ENCODE measurements around the gene CFAP97. TPM values are rescaled to one million over a fixed set of nuclear protein-coding genes. Genes with fewer than 3 reads are reported as not detected.

The CFAP97 gene
- total RNA-seq, 1 donor: 77.1 TPM

DNA sequence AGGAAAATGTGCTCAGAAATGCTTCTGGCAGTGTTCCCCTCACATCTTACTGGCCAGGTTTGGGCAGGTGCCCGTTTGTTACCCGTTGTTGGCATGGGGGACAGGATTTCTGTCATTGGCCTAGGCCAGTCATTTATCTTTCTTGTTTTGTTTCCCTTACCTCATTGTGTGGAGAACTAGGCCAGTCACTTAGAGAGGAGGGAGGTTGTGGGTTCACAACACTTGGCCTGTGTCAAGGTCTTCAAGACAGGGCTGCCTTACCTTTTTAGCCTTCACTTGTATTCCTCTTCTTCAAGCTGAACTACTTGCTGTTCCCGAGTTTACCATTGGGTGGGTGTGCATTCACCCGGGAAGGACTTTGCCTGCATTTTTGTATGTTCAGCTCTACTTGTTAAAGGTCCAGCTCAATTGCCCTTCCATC is 23.3 kb upstream of the CFAP97 start:
- Histone ChIP-seq H4K20me1 (ENCODE audit: insufficient read depth, low read length) (peaks cover 39% of the 10 kb centered on the region), H3K4me2 (ENCODE audit: insufficient read depth, low read length) (no peak overlapping the region), H3K36me3 (ENCODE audit: insufficient read depth, low read length) (no peaks in the 10 kb centered on the region), H3K27me3 (ENCODE audit: insufficient read depth, low read length) (no peaks in the 10 kb centered on the region), H3K9me3 (ENCODE audit: low read depth, low read length) (no peaks in the 10 kb centered on the region), H2AFZ (ENCODE audit: low read length) (no peak overlapping the region), H3K27ac (ENCODE audit: low read depth, low read length) (no peak overlapping the region), H3K4me3 (ENCODE audit: insufficient read depth, low read length) (no peak overlapping the region), H3K4me1 (ENCODE audit: insufficient read depth, low read length) (peaks cover 22% of the 10 kb centered on the region), H3K79me2 (ENCODE audit: insufficient read depth, low read length) (peaks cover 80% of the 10 kb centered on the region)
- TF ChIP-seq, protein P1, sequence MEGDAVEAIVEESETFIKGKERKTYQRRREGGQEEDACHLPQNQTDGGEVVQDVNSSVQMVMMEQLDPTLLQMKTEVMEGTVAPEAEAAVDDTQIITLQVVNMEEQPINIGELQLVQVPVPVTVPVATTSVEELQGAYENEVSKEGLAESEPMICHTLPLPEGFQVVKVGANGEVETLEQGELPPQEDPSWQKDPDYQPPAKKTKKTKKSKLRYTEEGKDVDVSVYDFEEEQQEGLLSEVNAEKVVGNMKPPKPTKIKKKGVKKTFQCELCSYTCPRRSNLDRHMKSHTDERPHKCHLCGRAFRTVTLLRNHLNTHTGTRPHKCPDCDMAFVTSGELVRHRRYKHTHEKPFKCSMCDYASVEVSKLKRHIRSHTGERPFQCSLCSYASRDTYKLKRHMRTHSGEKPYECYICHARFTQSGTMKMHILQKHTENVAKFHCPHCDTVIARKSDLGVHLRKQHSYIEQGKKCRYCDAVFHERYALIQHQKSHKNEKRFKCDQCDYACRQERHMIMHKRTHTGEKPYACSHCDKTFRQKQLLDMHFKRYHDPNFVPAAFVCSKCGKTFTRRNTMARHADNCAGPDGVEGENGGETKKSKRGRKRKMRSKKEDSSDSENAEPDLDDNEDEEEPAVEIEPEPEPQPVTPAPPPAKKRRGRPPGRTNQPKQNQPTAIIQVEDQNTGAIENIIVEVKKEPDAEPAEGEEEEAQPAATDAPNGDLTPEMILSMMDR (IDR thresholded peaks at IDR 0.05; ENCODE audit: extremely low read depth, low read depth, low read length): peak; percentile 30
- no peak for DNase-seq (ENCODE audit: insufficient read length, low spot score, missing footprints)

- Histone ChIP-seq H3K4me1 (ENCODE audit: insufficient read depth, low read length) (peaks cover 29% of the 10 kb centered on the region), H3K27me3 (ENCODE audit: insufficient read depth, low read length) (no peaks in the 10 kb centered on the region), H3K4me3 (ENCODE audit: insufficient read depth, low read length) (no peak overlapping the region), H3K36me3 (ENCODE audit: insufficient read depth, low read length) (no peaks in the 10 kb centered on the region), H2AFZ (ENCODE audit: low read length) (no peak overlapping the region), H3K79me2 (ENCODE audit: insufficient read depth, low read length) (peaks cover 87% of the 10 kb centered on the region), H3K9me3 (ENCODE audit: low read depth, low read length) (no peaks in the 10 kb centered on the region), H4K20me1 (ENCODE audit: insufficient read depth, low read length) (peaks cover 39% of the 10 kb centered on the region), H3K27ac (ENCODE audit: low read depth, low read length) (no peak overlapping the region), H3K4me2 (ENCODE audit: insufficient read depth, low read length) (no peak overlapping the region)
- no peak for DNase-seq (ENCODE audit: insufficient read length, low spot score, missing footprints)
- TF ChIP-seq, protein P1 (IDR thresholded peaks at IDR 0.05; ENCODE audit: extremely low read depth, low read depth, low read length): no peak
Measured at GRCh38 chr4:185225940-185226339, 22.1 kb upstream of the CFAP97 start.

GRCh38 chr4:185224597-185224996 is 20.8 kb upstream of the CFAP97 start:
- H3K27ac ChIP-seq (ENCODE audit: low read depth, low read length): no peak overlapping the region
- peaks cover 88% of the 10 kb centered on the region for H3K79me2 ChIP-seq (ENCODE audit: insufficient read depth, low read length)
- no peak for DNase-seq (ENCODE audit: insufficient read length, low spot score, missing footprints)
- H4K20me1 ChIP-seq (ENCODE audit: insufficient read depth, low read length): peaks cover 39% of the 10 kb centered on the region
- H3K27me3 ChIP-seq (ENCODE audit: insufficient read depth, low read length): no peaks in the 10 kb centered on the region
- H3K36me3 ChIP-seq (ENCODE audit: insufficient read depth, low read length): no peaks in the 10 kb centered on the region
- H3K9me3 ChIP-seq (ENCODE audit: low read depth, low read length): no peaks in the 10 kb centered on the region
- no peak overlapping the region for H3K4me2 ChIP-seq (ENCODE audit: insufficient read depth, low read length)
- TF ChIP-seq, protein P1 (IDR thresholded peaks at IDR 0.05; ENCODE audit: extremely low read depth, low read depth, low read length): peak; percentile 13
- H3K4me3 ChIP-seq (ENCODE audit: insufficient read depth, low read length): no peak overlapping the region
- no peak overlapping the region for H2AFZ ChIP-seq (ENCODE audit: low read length)
- H3K4me1 ChIP-seq (ENCODE audit: insufficient read depth, low read length): peaks cover 33% of the 10 kb centered on the region

- Histone ChIP-seq H3K4me1 (ENCODE audit: insufficient read depth, low read length) (peaks cover 35% of the 10 kb centered on the region), H3K9me3 (ENCODE audit: low read depth, low read length) (no peaks in the 10 kb centered on the region), H2AFZ (ENCODE audit: low read length) (no peak overlapping the region), H3K4me3 (ENCODE audit: insufficient read depth, low read length) (peak overlapping the region; percentile 7), H3K79me2 (ENCODE audit: insufficient read depth, low read length) (peaks cover 84% of the 10 kb centered on the region), H3K27me3 (ENCODE audit: insufficient read depth, low read length) (no peaks in the 10 kb centered on the region), H4K20me1 (ENCODE audit: insufficient read depth, low read length) (peaks cover 36% of the 10 kb centered on the region), H3K27ac (ENCODE audit: low read depth, low read length) (peak overlapping the region; percentile 52), H3K36me3 (ENCODE audit: insufficient read depth, low read length) (no peaks in the 10 kb centered on the region), H3K4me2 (ENCODE audit: insufficient read depth, low read length) (peak overlapping the region; percentile 55)
- peak; percentile 84 for DNase-seq (ENCODE audit: insufficient read length, low spot score, missing footprints)
- TF ChIP-seq, protein P1 (IDR thresholded peaks at IDR 0.05; ENCODE audit: extremely low read depth, low read depth, low read length): no peak
Measured at GRCh38 chr4:185222598-185222997, 18.8 kb upstream of the CFAP97 start.
